Common myeloid progenitor, CD34-positive (primary cell): ENCODE measurements around the gene FAM32A.
A peak's percentile ranks its signal among the peaks of the same experiment; 100 is the strongest.

ENCODE experiments used
- CTCF ChIA-PET: fragments of 350-600 bp; sonication (Branson Sonifier 250); formaldehyde crosslinking; loops from one replicate; lab custom pipeline; 2021; ENCODE audit warnings: antibody characterized with exemption; lab: Charles Lee
- POLR2A ChIA-PET: fragments of 350-600 bp; sonication (Branson Sonifier 250); formaldehyde crosslinking; loops from one replicate; lab custom pipeline; 2021; ENCODE audit warnings: antibody characterized with exemption; lab: Charles Lee
- DNase-seq, 3 donors: peaks; one replicate each; pipeline versions ENCODE4 v3.0.0 to v3.0.0-alpha.2; 2013
- H3K27ac ChIP-seq, 2 experiments: 1 replicate in 1 of 2; 2 replicates in 1 of 2; pipeline ENCODE4 v1.7.0; 2013; ENCODE audit warnings: inconsistent platforms in 2 of 2, low read length in 2 of 2, mild to moderate bottlenecking in 2 of 2, low read depth in 1 of 2, moderate library complexity in 1 of 2; ENCODE audit not compliant: severe bottlenecking in 2 of 2, insufficient read depth in 1 of 2, poor library complexity in 1 of 2
- H3K27me3 ChIP-seq, 5 experiments: replicated peaks in 2 of 5; 1 replicate in 3 of 5; 2 replicates in 2 of 5; pipeline versions ENCODE4 v1.6.1 to v1.7.0; 2013; ENCODE audit warnings: low read length in 4 of 5, mild to moderate bottlenecking in 2 of 5, moderate library complexity in 2 of 5, inconsistent platforms in 1 of 5; ENCODE audit not compliant: insufficient read depth in 5 of 5, control insufficient read depth in 4 of 5
- H3K36me3 ChIP-seq, 4 experiments: 1 replicate in 2 of 4; 2 replicates in 2 of 4; pipeline versions ENCODE4 v1.6.1 to v1.7.0; 2013; ENCODE audit warnings: low read length in 3 of 4, control low read depth in 1 of 4, mild to moderate bottlenecking in 1 of 4; ENCODE audit not compliant: control insufficient read depth in 4 of 4, insufficient read depth in 4 of 4
- H3K4me1 ChIP-seq, 4 experiments: 1 replicate in 3 of 4; 2 replicates in 1 of 4; pipeline versions ENCODE4 v1.6.1 to v1.7.1; 2013; ENCODE audit warnings: low read length in 3 of 4, mild to moderate bottlenecking in 3 of 4, control low read depth in 1 of 4, inconsistent platforms in 1 of 4, moderate library complexity in 1 of 4; ENCODE audit not compliant: control insufficient read depth in 4 of 4, insufficient read depth in 4 of 4; ENCODE audit errors: control extremely low read depth in 1 of 4
- H3K4me3 ChIP-seq, 7 experiments: 1 replicate in 4 of 7; 2 replicates in 3 of 7; pipeline versions ENCODE4 v1.5.1 to v1.7.0; 2013; ENCODE audit warnings: mild to moderate bottlenecking in 7 of 7, low read length in 6 of 7, moderate library complexity in 6 of 7, inconsistent platforms in 2 of 7, low read depth in 2 of 7, control low read depth in 1 of 7; ENCODE audit not compliant: insufficient read depth in 4 of 7, control insufficient read depth in 1 of 7; ENCODE audit errors: extremely low read depth in 1 of 7
- H3K9me3 ChIP-seq, 5 experiments: 1 replicate in 4 of 5; 2 replicates in 1 of 5; pipeline versions ENCODE4 v1.6.1 to v1.7.1; 2013; ENCODE audit warnings: low read length in 4 of 5, mild to moderate bottlenecking in 2 of 5, inconsistent platforms in 1 of 5, low read depth in 1 of 5, moderate library complexity in 1 of 5; ENCODE audit not compliant: control insufficient read depth in 4 of 5, insufficient read depth in 2 of 5; ENCODE audit errors: control extremely low read depth in 1 of 5
- WGBS: methylation state at CpG from one replicate; pipeline ENCODE4 v1.1.5; 2013; ENCODE audit not compliant: insufficient coverage; 5-methylcytosine and 5-hydroxymethylcytosine counted together

Gene FAM32A

GRCh38 chr19:16233836-16234551, 48.8 kb downstream of the FAM32A start:
- no peak overlapping the region for H3K27ac ChIP-seq
- DNase-seq: no peak
- no peaks in the 10 kb centered on the region for H3K27me3 ChIP-seq
- 89% methylated on average over 15 of the region's 19 CpGs for WGBS
- peaks cover 14 to 70% (median 47%) of the 10 kb centered on the region in 4 experiments for H3K36me3 ChIP-seq
- H3K9me3 ChIP-seq: no peaks in the 10 kb centered on the region
- ChIA-PET POLR2A (no interaction called here), CTCF (interaction anchor here (2.1 kb wide), 1 partner anchor 11 kb away, joined by 5 read pairs; no protein-coding TSS in a partner anchor)
- peaks cover 5 to 21% (median 12%) of the 10 kb centered on the region in 4 experiments for H3K4me1 ChIP-seq
- no peak overlapping the region for H3K4me3 ChIP-seq

GRCh38 chr19:16234552-16235445, 49.6 kb downstream of the FAM32A start:
- Histone ChIP-seq H3K36me3 (peaks cover 13 to 62% (median 42%) of the 10 kb centered on the region in 4 experiments), H3K9me3 (no peaks in the 10 kb centered on the region), H3K27me3 (no peaks in the 10 kb centered on the region), H3K4me3 (no peak overlapping the region), H3K27ac (no peak overlapping the region), H3K4me1 (peaks cover 5 to 27% (median 17%) of the 10 kb centered on the region in 4 experiments)
- no peak for DNase-seq
- ChIA-PET CTCF (interaction anchor here (2.1 kb wide), 1 partner anchor 10 kb away, joined by 5 read pairs; no protein-coding TSS in a partner anchor), POLR2A (no interaction called here)
- WGBS: 96% methylated on average over 22 of the region's 41 CpGs

- peaks cover 3 to 27% (median 17%) of the 10 kb centered on the region in 4 experiments for H3K4me1 ChIP-seq
- no peak for DNase-seq
- H3K27me3 ChIP-seq: no peaks in the 10 kb centered on the region
- no peaks in the 10 kb centered on the region for H3K9me3 ChIP-seq
- peaks cover 8 to 52% (median 37%) of the 10 kb centered on the region in 4 experiments for H3K36me3 ChIP-seq
- POLR2A ChIA-PET: no interaction called here
- 93% methylated on average over 17 of the region's 21 CpGs for WGBS
- H3K4me3 ChIP-seq: no peak overlapping the region
- CTCF ChIA-PET: interaction anchor here (0.6 to 2.1 kb wide), 2 partner anchors 9 to 12 kb away, joined by 3 to 5 read pairs; no protein-coding TSS in a partner anchor
- H3K27ac ChIP-seq: peak overlapping the region in 1 of 2 experiments; percentile 34
These were observed 50.8 kb downstream of the FAM32A start for GRCh38 chr19:16235811-16236652.
